ENCODE measurements around the gene NFXL1.
"Not testable (repeated sequence)": the region's sequence is repeated elsewhere in the genome, so short reads cannot be mapped to it uniquely, and the experiment has no call there.

GRCh38 chr4:47923261-47923608 lies 8.9 kb upstream of the NFXL1 start:
- not testable (repeated sequence) for TF ChIP-seq CTCF (IDR thresholded peaks at IDR 0.05); EZH2 (IDR thresholded peaks at IDR 0.05; ENCODE audit: borderline replicate concordance, insufficient read depth, low read depth, low read length, poor library complexity, severe bottlenecking)
